Measurements from ENCODE around the gene FICD. TPM values are rescaled to one million over a fixed set of nuclear protein-coding genes. Genes with fewer than 3 reads are reported as not detected.

FICD gene
- total RNA-seq, 1 experiment from 2014 or later = 10.1 TPM

DNA sequence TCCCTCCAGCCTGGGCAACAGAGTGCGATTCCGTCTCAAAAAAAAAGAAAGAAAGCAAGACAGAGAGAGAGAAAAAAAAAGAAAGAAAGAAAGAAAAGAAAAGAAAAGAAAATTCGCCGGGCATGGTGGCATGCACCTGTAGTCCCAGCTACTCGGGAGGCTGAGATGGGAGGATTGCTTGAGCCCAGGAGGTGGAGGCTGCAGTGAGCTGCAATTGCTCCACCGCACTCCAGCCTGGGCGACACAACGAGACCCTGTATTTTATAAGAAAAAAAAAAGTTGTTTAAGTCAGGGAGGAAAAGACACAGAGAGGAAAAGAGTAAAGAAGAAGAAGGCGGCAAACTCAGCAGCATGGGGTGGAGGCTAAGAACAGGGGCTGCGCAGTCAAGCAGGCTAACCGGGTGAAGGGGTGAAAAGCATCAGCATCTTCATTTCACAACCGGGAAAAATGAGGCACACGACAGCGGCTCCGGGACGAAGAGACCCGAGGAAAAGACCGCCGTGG, 557 bp upstream of the FICD start:
- in situ Hi-C loops (cut with HindIII; ENCODE audit: low pct_unique_long_range_greater_than_20kb, low sequenced_read_pairs) = no loop called here
- no peak overlapping the region for H3K27ac ChIP-seq (ENCODE audit: low read length)
- no TSS peak for BruUV-seq (replicated peaks)

DNA sequence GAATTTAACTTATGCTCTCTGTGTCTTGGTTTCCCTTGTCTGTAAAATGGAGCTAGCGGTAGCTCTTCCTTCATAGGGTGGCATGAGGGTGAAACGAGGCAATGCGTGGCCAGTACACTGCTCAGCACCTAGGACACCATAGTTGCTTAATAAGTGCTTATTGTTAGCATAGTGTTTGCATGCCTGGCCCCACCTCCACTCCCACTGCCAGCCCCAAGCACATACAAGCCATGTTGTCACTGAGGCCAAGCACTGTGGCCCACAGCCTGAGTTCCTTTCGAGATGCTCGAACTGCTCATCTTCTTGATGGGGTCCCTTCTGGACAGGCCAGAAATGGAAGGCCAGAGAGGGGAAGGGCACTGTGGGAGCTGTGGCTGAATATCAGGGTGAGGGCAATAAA, 839 bp downstream of the FICD start:
- in situ Hi-C loops (cut with HindIII; ENCODE audit: low pct_unique_long_range_greater_than_20kb, low sequenced_read_pairs) (no loop called here), intact Hi-C loops (cut with micrococcal nuclease; ENCODE audit: unreplicated experiment) (no loop called here)
- POLR2A ChIA-PET = no interaction called here
- H3K27ac ChIP-seq (ENCODE audit: low read length) = peak overlapping the region; percentile 83
- TF ChIP-seq, protein P1, sequence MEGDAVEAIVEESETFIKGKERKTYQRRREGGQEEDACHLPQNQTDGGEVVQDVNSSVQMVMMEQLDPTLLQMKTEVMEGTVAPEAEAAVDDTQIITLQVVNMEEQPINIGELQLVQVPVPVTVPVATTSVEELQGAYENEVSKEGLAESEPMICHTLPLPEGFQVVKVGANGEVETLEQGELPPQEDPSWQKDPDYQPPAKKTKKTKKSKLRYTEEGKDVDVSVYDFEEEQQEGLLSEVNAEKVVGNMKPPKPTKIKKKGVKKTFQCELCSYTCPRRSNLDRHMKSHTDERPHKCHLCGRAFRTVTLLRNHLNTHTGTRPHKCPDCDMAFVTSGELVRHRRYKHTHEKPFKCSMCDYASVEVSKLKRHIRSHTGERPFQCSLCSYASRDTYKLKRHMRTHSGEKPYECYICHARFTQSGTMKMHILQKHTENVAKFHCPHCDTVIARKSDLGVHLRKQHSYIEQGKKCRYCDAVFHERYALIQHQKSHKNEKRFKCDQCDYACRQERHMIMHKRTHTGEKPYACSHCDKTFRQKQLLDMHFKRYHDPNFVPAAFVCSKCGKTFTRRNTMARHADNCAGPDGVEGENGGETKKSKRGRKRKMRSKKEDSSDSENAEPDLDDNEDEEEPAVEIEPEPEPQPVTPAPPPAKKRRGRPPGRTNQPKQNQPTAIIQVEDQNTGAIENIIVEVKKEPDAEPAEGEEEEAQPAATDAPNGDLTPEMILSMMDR (IDR thresholded peaks at IDR 0.05) = no peak
- TF ChIP-seq REST (IDR thresholded peaks at IDR 0.05; ENCODE audit: insufficient read depth in 1 of 2, low read depth in 2 of 2, low read length in 1 of 2) = no peak
- TF ChIP-seq TCF7L2 (IDR thresholded peaks at IDR 0.05; ENCODE audit: low read depth, low read length) = no peak
- no peak for TF ChIP-seq SIN3A (IDR thresholded peaks at IDR 0.05; ENCODE audit: borderline replicate concordance, insufficient read depth, low read depth, low read length)
- TF ChIP-seq POLR2AphosphoS5 (IDR thresholded peaks at IDR 0.05; ENCODE audit: low read depth, low read length) = no peak; the same call in 1 of the 2 replicates
- H3K9me3 ChIP-seq (ENCODE audit: control insufficient read depth, insufficient read depth, low read depth, low read length) = no peaks in the 10 kb centered on the region
- H3K36me3 ChIP-seq (ENCODE audit: control insufficient read depth, insufficient read depth, low read length) = peaks cover 10% of the 10 kb centered on the region
- peaks cover 13% of the 10 kb centered on the region for H3K4me1 ChIP-seq (ENCODE audit: control insufficient read depth, insufficient read depth, low read length)
- peak overlapping the region; percentile 70 to 88 for H3K4me3 ChIP-seq (ENCODE audit: low read depth in 2 of 2, low read length in 2 of 2)
- DNase-seq (ENCODE audit: low read depth, low spot score) (no peak), ATAC-seq (no peak; the same call in 1 of the 2 replicates)
- no peaks in the 10 kb centered on the region for H3K27me3 ChIP-seq (ENCODE audit: control insufficient read depth, insufficient read depth, low read length)
- BruUV-seq (replicated peaks) = no TSS peak
- CTCF ChIA-PET = no interaction called here

More for the DNA sequence above, 557 bp upstream of the FICD start:
- intact Hi-C loops (cut with micrococcal nuclease; ENCODE audit: unreplicated experiment) = no loop called here
- no peaks in the 10 kb centered on the region for H3K9me3 ChIP-seq (ENCODE audit: control insufficient read depth, insufficient read depth, low read depth, low read length)
- TF ChIP-seq REST (IDR thresholded peaks at IDR 0.05; ENCODE audit: insufficient read depth in 1 of 2, low read depth in 2 of 2, low read length in 1 of 2) (no peak), SIN3A (IDR thresholded peaks at IDR 0.05; ENCODE audit: borderline replicate concordance, insufficient read depth, low read depth, low read length) (no peak)
- peak overlapping the region; percentile 70 to 88 for H3K4me3 ChIP-seq (ENCODE audit: low read depth in 2 of 2, low read length in 2 of 2)
- DNase-seq (ENCODE audit: low read depth, low spot score) = no peak
- CTCF ChIA-PET = no interaction called here
- no peaks in the 10 kb centered on the region for H3K27me3 ChIP-seq (ENCODE audit: control insufficient read depth, insufficient read depth, low read length)
- ATAC-seq = peak; percentile 18
- POLR2A ChIA-PET = interaction anchor here (0.6 kb wide), 1 partner anchor 21 kb away, joined by 4 read pairs; no protein-coding TSS in a partner anchor
- H3K4me1 ChIP-seq (ENCODE audit: control insufficient read depth, insufficient read depth, low read length) = peaks cover 13% of the 10 kb centered on the region
- H3K36me3 ChIP-seq (ENCODE audit: control insufficient read depth, insufficient read depth, low read length) = peaks cover 5% of the 10 kb centered on the region; the same call in 1 of the 2 replicates
